Large intestine (tissue), 1 donor: ENCODE data around the gene ATRNL1. TPM values are rescaled to one million over a fixed set of nuclear protein-coding genes. Genes with fewer than 3 reads are reported as not detected.

Experiments
- polyA plus RNA-seq: library from polyadenylated mRNA; unstranded; fragments of 120-200 nt; gene quantifications from one replicate; pipeline ENCODE4 v1.2.1, GENCODE V29; 2013

Gene ATRNL1
- polyA plus RNA-seq, 1 donor = 2.6 TPM

Other genes starting within 250 kb of the ATRNL1 start
- 20.6 TPM for gene TRUB1, start 155.2 kb upstream of the ATRNL1 start, polyA plus RNA-seq